Renal cortical epithelial cell (primary cell): Measurements from ENCODE around the gene CDKN3. TPM values are rescaled to one million over a fixed set of nuclear protein-coding genes. Genes with fewer than 3 reads are reported as not detected.
"Not testable (repeated sequence)": the region's sequence is repeated elsewhere in the genome, so short reads cannot be mapped to it uniquely, and the experiment has no call there.

Source experiments
- DNase-seq: peaks from one replicate; pipeline ENCODE4 v3.0.0-alpha.2; 2011; ENCODE audit warnings: low read depth
- total RNA-seq: library from RNA; depleted of rRNA; stranded (reverse); fragments of >200 nt; gene quantifications from 2 replicates; pipeline ENCODE4 v1.2.3, GENCODE V29; 2014

Gene CDKN3
- total RNA-seq, 1 donor from 2014 or later: 3.5 TPM

- DNase-seq: no peak
These were observed 26.2 kb upstream of the CDKN3 start for GRCh38 chr14:54370323-54371198.

GRCh38 chr14:54374117-54374884 lies 22.5 kb upstream of the CDKN3 start:
- DNase-seq: no peak

- no peak for DNase-seq
These were observed 19.3 kb upstream of the CDKN3 start for GRCh38 chr14:54377501-54377900.

GRCh38 chr14:54378893-54379292 lies 17.9 kb upstream of the CDKN3 start:
- not testable (repeated sequence) for DNase-seq

- not testable (repeated sequence) for DNase-seq
These were observed 16.2 kb upstream of the CDKN3 start for GRCh38 chr14:54380558-54380957.

GRCh38 chr14:54381821-54382220 lies 15.0 kb upstream of the CDKN3 start:
- no peak for DNase-seq

GRCh38 chr14:54383835-54384234 lies 13.0 kb upstream of the CDKN3 start:
- DNase-seq: no peak

- no peak for DNase-seq
These were observed 11.3 kb upstream of the CDKN3 start for GRCh38 chr14:54385556-54385955.

- peak; percentile 73 for DNase-seq
These were observed 9.5 kb upstream of the CDKN3 start for GRCh38 chr14:54387328-54387727.

GRCh38 chr14:54392131-54392859 lies 4.5 kb upstream of the CDKN3 start:
- DNase-seq: no peak

GRCh38 chr14:54392986-54393884 lies 3.6 kb upstream of the CDKN3 start:
- not testable (repeated sequence) for DNase-seq

GRCh38 chr14:54394596-54394995 lies 2.2 kb upstream of the CDKN3 start:
- DNase-seq: no peak

- no peak for DNase-seq
These were observed 1.5 kb upstream of the CDKN3 start for GRCh38 chr14:54395284-54395683.

- DNase-seq: no peak
These were observed 1.1 kb upstream of the CDKN3 start for GRCh38 chr14:54395716-54396115.

- DNase-seq: no peak
These were observed 669 bp upstream of the CDKN3 start for GRCh38 chr14:54396183-54396492.

GRCh38 chr14:54399560-54399959 lies 2.8 kb downstream of the CDKN3 start:
- DNase-seq: no peak

GRCh38 chr14:54403401-54404005 lies 6.7 kb downstream of the CDKN3 start:
- DNase-seq: not testable (repeated sequence)

- no peak for DNase-seq
These were observed 13.4 kb downstream of the CDKN3 start for GRCh38 chr14:54410215-54410614.

GRCh38 chr14:54411371-54411770 lies 14.6 kb downstream of the CDKN3 start:
- no peak for DNase-seq

GRCh38 chr14:54420478-54421142 lies 23.8 kb downstream of the CDKN3 start:
- peak; percentile 55 for DNase-seq
